ENCODE measurements around the gene LAPTM4A. TPM values are rescaled to one million over a fixed set of nuclear protein-coding genes. Genes with fewer than 3 reads are reported as not detected.

The LAPTM4A gene
- 100 to 1,000 TPM; 170 to 307 (median 253) TPM for total RNA-seq
- 100 to 1,000 TPM; 440 to 843 TPM for polyA plus RNA-seq
- long read RNA-seq, donor 1, transcript LAPTM4A-201 (7 exons, 1,765 nt) = major isoform, 1,209 of 1,257 reads
- long read RNA-seq, donor 1, partial matches to known transcripts = 4 of 1,257 reads
- long read RNA-seq, donor 1, other reads (novel, unspliced or antisense) = 44 of 1,257 reads
- long read RNA-seq, donor 2, transcript LAPTM4A-201 (7 exons, 1,765 nt) = major isoform, 457 of 617 reads
- long read RNA-seq, donor 2, partial matches to known transcripts = 140 of 617 reads
- long read RNA-seq, donor 2, other reads (novel, unspliced or antisense) = 16 of 617 reads
- long read RNA-seq, donor 3, transcript LAPTM4A-201 (7 exons, 1,765 nt) = major isoform, 428 of 467 reads
- long read RNA-seq, donor 3, partial matches to known transcripts = 4 of 467 reads
- long read RNA-seq, donor 3, other reads (novel, unspliced or antisense) = 34 of 467 reads

- no peaks in the 10 kb centered on the region for H3K9me3 ChIP-seq
- no peaks in the 10 kb centered on the region for H3K36me3 ChIP-seq
- intact Hi-C loops (cut with DNase I) = no loop called here
- TF ChIP-seq EP300 (IDR thresholded peaks at IDR 0.05) = peak; percentile 93
- peak; percentile 87 for TF ChIP-seq POLR2A (IDR thresholded peaks at IDR 0.05)
- TF ChIP-seq CTCF (IDR thresholded peaks at IDR 0.05) = peak in 2 of 3 donors; percentile 38 to 45
- H3K4me3 ChIP-seq = peak within 1 kb of the TSS; percentile 77
- no peaks in the 10 kb centered on the region for H3K27me3 ChIP-seq
- peak; percentile 98 to 99 (median 98) for DNase-seq
- WGBS, 3 donors = 0 to 1% (median 1%) methylated on average over 33 to 45 of the region's 45 CpGs
- peaks cover 5% of the 10 kb centered on the region for H3K4me1 ChIP-seq (ENCODE audit: insufficient read depth)
- H3K27ac ChIP-seq = peak within 1 kb of the TSS; percentile 86 to 97
Measured at GRCh38 chr2:20051532-20052228, at the start of gene LAPTM4A. Gene LAPTM4A (minus strand): TSS chr2:20051628. CDS start chr2:20051520, 108 bp downstream.

- H3K27me3 ChIP-seq = no peaks in the 10 kb centered on the region
- H3K36me3 ChIP-seq = no peaks in the 10 kb centered on the region
- H3K9me3 ChIP-seq = no peaks in the 10 kb centered on the region
- no peaks in the 10 kb centered on the region for H3K4me1 ChIP-seq (ENCODE audit: insufficient read depth)
- intact Hi-C loops (cut with DNase I) = loop anchor here in 1 of 4 donors (10.0 kb wide), 1 partner anchor 136 kb away; no protein-coding TSS in a partner anchor
- no peak overlapping the region for H3K4me3 ChIP-seq
- DNase-seq = no peak
- no peak overlapping the region for H3K27ac ChIP-seq
- WGBS, 3 donors = 76 to 79% (median 78%) methylated on average over 4 of the region's 4 CpGs
- TF ChIP-seq EP300 (IDR thresholded peaks at IDR 0.05) (no peak), CTCF (IDR thresholded peaks at IDR 0.05) (no peak), POLR2A (IDR thresholded peaks at IDR 0.05) (no peak)
Measured at GRCh38 chr2:20100711-20101110, 49.3 kb upstream of the LAPTM4A start.

GRCh38 chr2:20099780-20100179 is 48.4 kb upstream of the LAPTM4A start:
- intact Hi-C loops (cut with DNase I) = loop anchor here in 2 of 4 donors (2.0 to 10.0 kb wide), 3 partner anchors 85 to 135 kb away; partner anchors contain the start of gene MATN3 (in 1 of the 2)
- no peaks in the 10 kb centered on the region for H3K4me1 ChIP-seq (ENCODE audit: insufficient read depth)
- 85 to 90% (median 88%) methylated on average over 6 of the region's 6 CpGs for WGBS, 3 donors
- no peak for TF ChIP-seq POLR2A (IDR thresholded peaks at IDR 0.05)
- TF ChIP-seq EP300 (IDR thresholded peaks at IDR 0.05) = no peak
- no peak for TF ChIP-seq CTCF (IDR thresholded peaks at IDR 0.05)
- H3K27me3 ChIP-seq = no peaks in the 10 kb centered on the region
- H3K4me3 ChIP-seq = no peak overlapping the region
- no peak for DNase-seq
- H3K9me3 ChIP-seq = no peaks in the 10 kb centered on the region
- H3K36me3 ChIP-seq = no peaks in the 10 kb centered on the region
- no peak overlapping the region for H3K27ac ChIP-seq

- Histone ChIP-seq H3K4me1 (ENCODE audit: insufficient read depth) (no peaks in the 10 kb centered on the region), H3K27ac (no peak overlapping the region), H3K27me3 (no peaks in the 10 kb centered on the region), H3K9me3 (no peaks in the 10 kb centered on the region), H3K4me3 (no peak overlapping the region), H3K36me3 (no peaks in the 10 kb centered on the region)
- 15 to 20% (median 18%) methylated on average over 21 of the region's 21 CpGs for WGBS, 3 donors
- intact Hi-C loops (cut with DNase I) = loop anchor here in 2 of 4 donors (2.0 to 10.0 kb wide), 2 partner anchors 83 kb away; partner anchors contain the start of gene MATN3 (in 1 of the 2)
- TF ChIP-seq POLR2A (IDR thresholded peaks at IDR 0.05) (no peak), CTCF (IDR thresholded peaks at IDR 0.05) (peak; percentile 71 to 87 (median 80))
- peak; percentile 66 to 88 (median 84) for DNase-seq
Measured at GRCh38 chr2:20097889-20098714, 46.7 kb upstream of the LAPTM4A start.
